GM20431 (cell line): ENCODE results near the gene KCNQ1OT1.
"Not testable (repeated sequence)": the region's sequence is repeated elsewhere in the genome, so short reads cannot be mapped to it uniquely, and the experiment has no call there.

Experiments
- in situ Hi-C: fragments of 300-500 bp; cut with MseI, MboI; formaldehyde crosslinking; loops from one replicate; pipeline ENCODE4 v1.15.0; 2020; ENCODE audit warnings: low sequenced_read_pairs; ENCODE audit not compliant: unreplicated experiment

Gene KCNQ1OT1

DNA sequence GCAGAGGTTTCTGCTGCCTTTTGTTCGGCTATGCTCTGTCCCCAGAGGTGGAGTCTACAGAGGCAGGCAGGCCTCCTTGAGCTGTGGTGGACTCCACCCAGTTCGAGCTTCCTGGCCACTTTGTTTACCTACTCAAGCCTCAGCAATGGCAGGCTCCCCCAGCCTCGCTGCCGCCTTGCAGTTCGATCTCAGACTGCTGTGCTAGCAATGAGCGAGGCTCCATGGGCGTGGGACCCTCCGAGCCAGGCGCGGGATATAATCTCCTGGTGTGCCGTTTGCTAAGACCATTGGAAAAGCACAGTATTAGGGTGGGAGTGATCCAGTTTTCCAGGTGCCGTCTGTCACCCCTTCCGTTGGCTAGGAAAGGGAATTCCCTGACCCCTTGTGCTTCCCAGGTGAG is 60.0 kb downstream of the KCNQ1OT1 start:
- in situ Hi-C loops = not testable (repeated sequence)

DNA sequence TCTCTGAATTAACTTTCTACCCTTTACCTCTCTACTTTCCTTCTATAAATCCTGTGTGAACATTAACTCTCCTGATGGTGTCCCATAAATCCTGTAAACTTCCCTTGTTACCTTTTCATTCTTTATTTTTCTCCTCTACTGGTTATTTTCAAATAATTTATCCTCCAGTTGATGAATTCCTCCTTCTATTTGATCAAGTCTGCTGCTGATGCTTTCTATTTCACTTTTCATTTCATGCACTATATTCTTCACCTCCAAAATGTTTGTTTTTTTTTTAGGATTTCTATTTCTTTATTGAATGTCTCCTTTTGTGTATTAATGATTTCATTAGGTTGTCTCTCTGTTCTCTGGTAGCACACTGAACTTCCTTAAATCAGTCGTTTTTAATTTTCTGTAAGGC is 68.6 kb downstream of the KCNQ1OT1 start:
- in situ Hi-C loops = no loop called here

DNA sequence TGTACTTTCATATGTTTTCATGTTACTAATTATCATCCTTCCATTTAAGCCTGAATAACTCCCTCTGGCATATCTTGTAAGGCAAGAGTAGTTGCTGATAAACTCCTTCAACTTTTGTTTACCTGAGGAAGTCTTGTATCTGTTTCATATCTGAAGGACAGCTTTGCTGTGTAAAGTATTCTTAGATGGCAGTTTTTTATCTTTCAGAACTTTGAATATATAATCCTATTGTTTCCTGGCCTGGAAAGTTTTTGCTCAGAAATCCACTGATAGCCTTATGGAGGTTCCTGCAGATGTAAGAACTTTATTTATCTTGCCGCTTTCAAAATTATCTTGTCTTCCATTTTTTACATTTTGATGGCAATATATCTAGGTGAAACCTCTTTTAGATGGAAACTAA is 69.1 kb downstream of the KCNQ1OT1 start:
- in situ Hi-C loops = no loop called here

DNA sequence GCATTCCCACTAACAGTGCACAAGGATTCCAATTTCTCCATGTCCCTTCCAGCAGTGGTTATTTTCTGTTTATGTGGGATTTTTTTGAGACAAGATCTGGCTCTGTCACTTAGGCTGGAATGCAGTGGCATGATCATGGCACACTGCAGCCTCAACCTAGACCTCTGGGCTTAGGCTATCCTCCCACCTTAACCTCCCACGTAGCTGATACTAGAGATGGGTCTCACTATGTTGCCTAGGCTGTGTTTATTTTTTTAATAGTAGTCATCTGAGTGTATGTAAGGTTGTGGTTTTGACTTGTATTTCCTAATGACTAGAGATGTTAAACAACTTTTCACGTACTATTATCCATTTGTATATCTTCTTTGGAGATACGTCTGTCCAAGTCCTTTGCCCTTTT is 74.6 kb downstream of the KCNQ1OT1 start:
- in situ Hi-C loops = no loop called here

GRCh38 chr11:2621894-2622293 is 77.9 kb downstream of the KCNQ1OT1 start:
- in situ Hi-C loops = no loop called here

GRCh38 chr11:2612884-2613571 is 86.8 kb downstream of the KCNQ1OT1 start:
- in situ Hi-C loops = no loop called here

DNA sequence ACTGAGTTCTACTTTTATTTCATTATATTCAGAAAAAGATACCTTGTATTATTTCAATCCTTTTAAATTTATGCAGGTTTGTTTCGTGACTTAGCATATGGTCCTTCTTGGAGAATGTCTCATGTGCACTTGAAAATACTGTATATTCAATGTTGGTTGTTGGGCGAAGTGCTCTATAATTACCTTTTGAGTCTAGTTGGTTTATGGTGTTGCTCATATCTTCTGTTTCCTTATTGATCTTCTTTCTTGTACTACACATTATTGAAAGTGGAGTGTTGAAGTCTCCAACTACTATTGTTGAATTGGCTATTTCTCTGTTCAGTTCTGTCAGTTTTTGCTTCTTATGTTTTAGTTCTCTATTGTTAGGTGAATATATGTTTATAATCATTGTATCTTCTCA is 90.4 kb downstream of the KCNQ1OT1 start:
- in situ Hi-C loops = no loop called here

DNA sequence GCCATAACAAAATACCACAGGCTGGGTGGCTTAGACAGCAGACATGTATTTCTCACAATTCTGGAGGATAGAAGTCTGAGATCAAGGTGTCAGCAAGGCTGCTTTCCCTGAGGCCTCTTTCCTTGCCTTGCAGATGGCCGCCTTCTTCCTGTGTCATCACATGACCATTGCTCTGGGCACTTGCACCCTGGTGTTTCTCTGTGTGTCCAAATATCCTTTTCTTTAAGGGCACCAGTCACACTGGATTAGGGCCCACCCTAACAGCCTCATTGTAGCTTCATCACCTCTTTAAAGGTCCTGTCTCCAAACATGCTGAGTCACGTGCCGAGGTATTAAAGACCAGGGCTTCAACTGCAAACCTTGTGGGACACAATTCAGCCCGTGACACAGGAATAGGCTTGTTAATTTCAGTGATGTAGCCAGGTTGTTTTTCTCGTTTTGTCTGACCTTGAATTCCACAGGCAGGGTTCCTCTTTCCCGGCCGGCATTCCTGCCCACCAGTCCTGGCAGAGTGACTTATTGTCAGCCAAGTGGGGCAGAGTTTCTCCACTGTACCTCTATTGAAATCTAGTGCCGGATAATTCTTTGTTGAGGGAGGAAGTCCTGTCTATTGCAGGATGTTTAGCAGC is 100.1 kb downstream of the KCNQ1OT1 start:
- in situ Hi-C loops = no loop called here

DNA sequence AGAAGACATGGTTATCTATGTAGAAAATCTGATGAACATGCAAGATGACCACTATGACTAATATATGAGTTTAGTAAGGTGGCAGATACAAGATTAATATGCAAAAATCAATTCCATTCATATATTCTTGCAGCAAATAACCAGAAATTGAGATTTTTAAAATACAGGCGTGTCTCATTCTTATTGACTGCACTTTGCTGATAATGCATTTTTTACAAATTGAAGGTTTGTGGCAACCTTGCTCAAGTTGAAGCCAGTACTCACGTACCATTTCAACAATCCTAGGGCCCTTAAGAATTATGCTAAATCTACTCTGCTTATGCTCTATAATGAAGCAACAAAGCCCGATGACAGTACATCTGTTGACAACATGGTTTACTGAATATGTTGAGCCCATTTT is 104.6 kb downstream of the KCNQ1OT1 start:
- in situ Hi-C loops = no loop called here

DNA sequence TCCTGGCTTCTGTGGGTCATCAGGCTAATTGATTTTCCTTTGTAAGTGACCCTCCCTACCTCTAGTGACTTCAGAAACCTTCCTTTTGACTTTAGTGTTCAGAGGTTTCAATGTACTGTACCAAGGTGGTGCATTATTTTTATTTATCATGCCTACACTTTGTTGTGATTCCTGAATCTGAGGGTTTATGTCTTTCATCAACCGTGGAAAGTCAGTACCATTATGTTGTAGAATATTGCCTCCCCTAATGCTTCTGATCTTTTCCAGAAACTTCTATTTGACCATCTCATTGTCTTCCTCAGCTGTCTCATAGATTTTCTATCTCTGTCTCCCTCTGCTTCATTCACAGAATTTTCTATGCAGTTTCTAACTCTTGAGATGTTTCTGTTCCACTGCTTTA is 105.5 kb downstream of the KCNQ1OT1 start:
- in situ Hi-C loops = no loop called here

- in situ Hi-C loops = no loop called here
Measured at GRCh38 chr11:2593393-2593950, 106.3 kb downstream of the KCNQ1OT1 start.

DNA sequence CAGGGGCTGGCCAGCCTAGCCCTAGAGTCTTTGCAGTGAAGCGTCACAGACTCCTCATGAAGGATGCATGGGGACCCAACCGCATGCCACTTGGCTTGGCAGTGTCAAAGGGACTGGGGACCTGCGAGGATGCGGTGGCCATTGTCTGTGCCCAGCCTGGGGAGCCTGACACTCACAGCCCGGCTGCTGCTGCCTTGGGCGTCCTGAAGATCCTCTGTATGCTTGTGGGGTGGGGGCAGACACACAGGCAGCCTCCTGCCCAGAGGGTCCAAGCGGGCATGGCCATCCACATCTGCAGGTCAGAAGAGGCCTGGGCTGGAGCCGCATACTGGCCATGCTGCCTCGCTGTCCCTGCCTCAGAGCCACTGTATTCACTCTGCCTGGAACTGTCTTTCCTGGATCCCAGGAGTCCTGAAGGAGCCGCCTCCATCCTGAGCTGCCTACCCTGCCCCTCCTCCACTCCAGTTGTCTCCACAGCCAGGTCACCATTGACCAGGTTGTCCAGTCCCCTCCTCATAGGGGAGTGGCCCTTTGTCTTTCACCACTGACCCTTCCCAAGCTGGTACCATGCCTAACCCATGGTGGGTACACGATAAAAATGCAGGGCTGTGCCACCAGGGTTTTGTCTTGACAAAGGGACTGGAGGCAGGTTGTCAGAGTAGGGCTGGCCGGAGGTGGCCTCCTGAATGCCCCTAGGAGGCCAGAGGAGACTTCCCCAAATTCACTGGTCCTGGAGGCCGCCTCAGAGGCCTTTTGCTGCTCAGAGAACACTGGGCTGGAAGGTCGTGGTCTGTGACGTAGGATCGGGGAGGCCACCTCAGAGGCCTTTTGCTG is 107.0 kb downstream of the KCNQ1OT1 start:
- in situ Hi-C loops = no loop called here

- in situ Hi-C loops = no loop called here
Measured at GRCh38 chr11:2591805-2592204, 108.0 kb downstream of the KCNQ1OT1 start.

DNA sequence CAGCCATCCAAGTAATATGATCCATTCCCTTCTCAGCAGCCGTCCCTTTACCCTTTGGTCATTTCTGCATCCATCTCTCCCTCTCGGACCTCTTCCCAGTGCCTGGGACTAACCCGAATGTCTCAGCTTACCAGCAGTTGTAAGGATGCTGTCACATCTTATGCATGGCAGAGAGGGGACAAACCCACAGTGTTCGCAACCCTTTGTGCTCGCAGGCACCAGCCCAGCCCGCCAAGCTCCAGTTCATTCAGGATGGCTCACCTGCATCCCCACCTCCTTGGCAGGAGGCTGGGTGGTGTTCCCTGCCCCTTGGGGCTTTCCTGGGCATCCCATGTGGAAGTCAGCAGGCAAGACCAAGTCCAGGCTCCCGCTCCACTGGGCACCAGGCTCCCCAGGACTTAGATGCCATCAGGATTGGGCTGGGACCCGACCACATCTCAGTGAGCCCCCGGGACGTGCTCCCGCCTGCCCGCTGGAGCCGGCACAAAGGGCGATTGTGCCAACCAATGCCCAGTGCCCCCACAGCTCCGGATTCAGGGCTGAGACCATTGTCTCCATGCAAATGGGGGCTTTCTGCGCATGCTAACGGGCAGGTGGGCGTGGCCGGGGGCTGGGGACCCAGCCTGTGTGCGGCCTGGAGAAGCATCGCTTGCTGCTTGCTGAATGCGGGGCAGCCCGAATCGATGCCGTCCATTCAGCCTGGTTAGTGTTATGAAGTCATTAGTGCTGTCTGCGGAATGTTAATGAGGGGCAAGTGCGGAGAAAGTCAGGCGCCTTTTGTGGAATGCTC is 108.6 kb downstream of the KCNQ1OT1 start:
- in situ Hi-C loops = no loop called here

GRCh38 chr11:2590131-2590964 is 109.4 kb downstream of the KCNQ1OT1 start:
- in situ Hi-C loops = no loop called here

DNA sequence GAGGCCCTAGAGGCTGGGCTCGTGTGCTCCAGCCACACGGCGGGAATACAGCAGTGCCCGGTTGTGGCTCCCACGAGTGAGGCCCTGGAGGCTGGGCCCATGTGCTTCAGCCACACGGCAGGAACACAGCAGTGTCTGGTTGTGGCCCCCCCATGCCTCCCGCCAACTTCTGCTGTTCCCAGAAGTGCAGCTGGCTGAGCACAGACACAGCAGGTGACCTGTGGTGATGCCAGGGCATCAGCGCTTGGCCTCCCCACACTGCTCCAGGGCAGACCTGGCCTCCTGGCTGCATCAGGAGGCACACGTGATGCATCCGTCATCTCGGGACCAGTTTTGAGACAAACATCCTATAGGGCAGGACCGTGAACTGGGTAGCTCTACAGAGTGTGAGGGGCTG is 110.3 kb downstream of the KCNQ1OT1 start:
- in situ Hi-C loops = no loop called here

DNA sequence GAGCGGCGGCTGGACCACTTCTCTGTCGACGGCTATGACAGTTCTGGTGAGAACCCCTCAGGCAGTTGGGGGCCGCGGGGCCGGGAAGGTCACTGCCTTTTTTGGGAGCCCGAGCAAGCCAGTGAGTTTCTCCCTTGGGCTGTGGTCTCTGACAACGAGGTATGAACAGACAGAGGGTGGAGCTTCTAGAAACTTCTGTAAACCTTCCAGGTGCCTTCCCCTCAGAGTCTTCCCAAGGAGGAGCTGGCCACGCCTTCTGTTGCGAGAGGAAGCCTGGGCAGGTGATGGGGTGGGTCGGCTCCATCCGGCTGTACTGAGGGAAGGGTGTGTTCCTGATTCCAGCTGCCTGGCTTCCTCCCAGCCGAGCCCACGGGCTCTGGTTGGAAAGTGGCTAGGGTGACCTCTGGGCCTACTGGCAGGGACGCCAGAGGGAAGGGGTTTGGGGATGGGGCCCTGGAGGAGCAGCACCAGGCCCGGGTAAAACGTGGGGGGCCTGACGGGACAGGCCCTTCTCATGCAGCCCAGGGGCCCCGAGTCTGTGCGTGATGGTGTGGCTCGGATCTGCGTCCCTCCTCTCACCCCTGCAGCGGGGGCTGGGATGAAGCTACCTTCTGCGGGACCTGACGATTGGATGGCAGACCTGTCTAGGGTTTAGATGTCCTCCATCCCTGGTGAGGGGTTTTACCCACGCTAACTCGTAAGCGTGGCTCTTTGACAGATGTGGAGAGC is 110.8 kb downstream of the KCNQ1OT1 start:
- in situ Hi-C loops = no loop called here

DNA sequence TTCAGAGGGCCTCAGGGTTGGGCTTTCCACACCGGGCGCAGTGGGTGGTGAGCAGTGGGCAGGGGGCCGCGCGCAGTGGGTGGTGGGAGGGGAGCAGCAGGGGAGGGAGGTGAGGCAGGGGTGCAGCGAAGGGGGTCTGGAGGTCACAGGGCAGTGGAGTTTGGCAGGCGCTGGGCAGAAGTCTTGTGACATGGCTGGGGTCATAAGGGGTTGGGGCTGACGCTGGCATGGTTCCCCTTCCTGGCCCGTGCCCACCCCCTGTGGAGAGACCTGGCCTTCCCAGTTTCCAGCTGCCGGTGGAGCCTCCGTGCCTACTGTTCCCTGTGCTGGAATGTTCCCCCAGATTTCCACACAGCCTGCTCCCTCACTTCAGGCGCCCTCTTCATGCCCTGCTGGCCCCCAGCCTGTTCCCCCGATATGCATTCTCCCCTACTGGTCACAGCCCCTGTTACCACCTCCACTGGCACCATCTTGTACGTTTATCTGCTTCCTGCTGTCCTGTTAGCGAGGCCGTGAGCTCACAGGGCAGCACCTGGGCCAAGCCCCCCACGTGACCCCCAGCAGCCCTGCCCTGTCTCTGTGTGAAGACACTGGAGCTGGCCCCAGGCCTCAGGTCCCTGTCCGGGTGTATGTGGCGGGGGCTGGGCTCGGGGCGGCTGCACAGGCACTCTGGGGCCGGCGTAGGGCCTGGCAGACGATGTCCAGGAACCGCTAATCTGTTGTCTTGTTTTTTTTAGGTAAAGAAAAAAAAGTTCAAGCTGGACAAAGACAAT is 111.6 kb downstream of the KCNQ1OT1 start:
- in situ Hi-C loops = no loop called here
